Measurements from ENCODE around the gene SEC31A. TPM values are rescaled to one million over a fixed set of nuclear protein-coding genes. Genes with fewer than 3 reads are reported as not detected.
"Not testable (repeated sequence)": the region's sequence is repeated elsewhere in the genome, so short reads cannot be mapped to it uniquely, and the experiment has no call there.

SEC31A gene
- total RNA-seq, 1 donor: 186 TPM

DNA sequence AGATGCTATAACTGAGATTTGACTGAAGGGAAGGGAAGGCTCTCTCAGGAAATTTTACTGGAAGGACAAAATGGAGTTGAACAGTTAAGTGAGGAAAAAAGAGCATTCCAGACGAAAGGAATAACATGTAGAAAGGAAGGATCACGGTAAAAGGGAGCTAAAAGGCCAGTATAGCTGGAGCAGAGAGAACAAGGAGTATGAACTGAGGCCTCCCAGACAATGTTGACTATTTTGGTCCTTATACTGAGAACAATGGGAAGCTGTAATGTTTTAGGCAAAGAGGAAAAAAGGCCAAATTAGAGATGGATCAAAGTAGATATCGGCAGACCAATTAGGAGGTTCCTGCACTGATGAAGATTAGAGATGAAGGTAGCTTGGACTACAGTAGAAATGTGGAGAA, 65.5 kb downstream of the SEC31A start:
- no peaks in the 10 kb centered on the region for H3K27me3 ChIP-seq (ENCODE audit: insufficient read depth, low read length)
- no peak overlapping the region for H3K4me3 ChIP-seq (ENCODE audit: low read length)
- H3K4me1 ChIP-seq (ENCODE audit: insufficient read depth, low read length): no peaks in the 10 kb centered on the region
- no peaks in the 10 kb centered on the region for H3K9me3 ChIP-seq (ENCODE audit: low read depth, low read length)

DNA sequence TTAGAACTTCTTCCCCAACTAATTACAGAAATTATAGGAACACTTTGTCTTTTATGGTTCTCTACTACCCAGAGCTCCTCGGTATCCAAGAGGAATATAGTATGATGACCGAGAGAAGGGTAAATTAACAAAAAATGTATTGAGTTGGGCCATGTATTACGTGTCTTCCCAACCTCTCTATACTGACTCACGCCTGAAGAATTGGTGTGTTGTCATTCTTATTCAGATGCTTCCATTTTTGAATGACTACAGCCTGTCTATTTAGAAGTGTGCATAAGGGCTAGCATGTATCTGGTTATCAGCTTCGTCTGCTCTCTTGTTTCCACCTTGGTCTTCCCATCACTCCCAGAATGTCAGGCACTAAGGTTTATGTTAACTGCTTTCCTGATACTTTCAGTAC, 67.9 kb downstream of the SEC31A start:
- Histone ChIP-seq H3K4me3 (ENCODE audit: low read length) (no peak overlapping the region), H3K4me1 (ENCODE audit: insufficient read depth, low read length) (no peaks in the 10 kb centered on the region), H3K27me3 (ENCODE audit: insufficient read depth, low read length) (no peaks in the 10 kb centered on the region), H3K9me3 (ENCODE audit: low read depth, low read length) (no peaks in the 10 kb centered on the region)

DNA sequence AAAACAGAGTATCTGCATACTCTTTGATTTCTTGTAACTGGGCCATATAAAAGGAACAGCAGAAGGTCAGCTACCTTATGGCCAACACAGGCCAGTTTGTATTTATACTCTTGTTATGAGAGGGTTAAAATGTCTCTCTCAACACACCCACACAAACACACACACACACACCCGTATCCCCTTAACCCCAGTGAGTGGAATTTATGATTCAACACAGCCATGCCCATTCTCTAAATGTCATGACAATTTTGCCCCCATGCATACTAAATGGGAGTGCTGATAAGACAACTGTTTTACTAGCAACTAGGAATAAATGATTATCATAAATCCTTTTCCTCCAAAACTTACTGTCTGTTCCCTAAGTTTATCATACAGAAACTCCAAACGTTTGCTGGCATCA, 70.3 kb downstream of the SEC31A start:
- Histone ChIP-seq H3K9me3 (ENCODE audit: low read depth, low read length) (no peaks in the 10 kb centered on the region), H3K4me3 (ENCODE audit: low read length) (no peak overlapping the region), H3K27me3 (ENCODE audit: insufficient read depth, low read length) (no peaks in the 10 kb centered on the region), H3K4me1 (ENCODE audit: insufficient read depth, low read length) (no peaks in the 10 kb centered on the region)

DNA sequence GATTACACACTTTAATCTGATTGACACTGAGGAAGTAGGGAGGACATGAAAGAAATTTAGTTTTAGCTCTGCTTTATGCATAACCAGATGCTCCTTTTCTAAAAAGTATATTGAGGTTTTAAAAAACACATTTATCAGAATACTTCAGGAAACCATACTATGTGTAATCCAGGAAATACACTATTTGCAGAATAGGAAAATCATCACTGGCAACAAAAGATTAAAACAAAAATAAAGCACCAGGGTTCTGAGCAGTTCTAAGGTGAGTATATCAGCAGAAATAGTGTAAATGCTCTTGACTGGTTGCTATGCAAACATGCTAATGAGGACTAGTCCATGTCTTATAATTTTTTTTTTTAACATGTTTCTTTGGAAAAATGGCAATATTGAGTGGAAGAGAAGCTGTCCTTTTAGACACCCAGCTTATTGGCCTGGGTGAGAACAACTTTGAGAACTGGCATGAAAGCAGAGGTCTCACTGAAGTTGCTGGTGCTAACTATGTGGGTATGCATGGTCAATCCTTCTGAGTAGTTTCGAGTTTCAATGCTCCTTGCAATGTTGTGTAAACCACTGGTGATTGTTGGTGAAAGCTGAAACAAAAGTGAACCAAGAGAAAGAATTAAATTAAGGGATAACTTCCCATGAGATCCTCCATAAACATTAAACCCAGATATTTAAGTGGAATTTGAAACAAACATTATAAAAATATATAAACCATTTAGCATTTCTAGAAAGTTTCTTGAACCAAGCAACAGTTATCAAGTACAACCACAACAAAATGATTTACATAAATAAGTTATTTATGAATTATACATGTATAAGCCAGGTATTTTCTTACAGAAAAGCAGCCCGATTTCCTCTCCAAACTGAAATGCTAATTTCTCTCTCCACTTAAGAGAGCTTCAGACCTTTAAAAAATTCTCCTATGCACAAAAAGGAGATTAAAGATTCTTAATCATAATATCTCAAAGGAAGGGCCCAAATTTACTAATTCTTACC, 72.0 kb downstream of the SEC31A start:
- Histone ChIP-seq H3K4me3 (ENCODE audit: low read length) (no peak overlapping the region), H3K9me3 (ENCODE audit: low read depth, low read length) (no peaks in the 10 kb centered on the region), H3K4me1 (ENCODE audit: insufficient read depth, low read length) (no peaks in the 10 kb centered on the region), H3K27me3 (ENCODE audit: insufficient read depth, low read length) (no peaks in the 10 kb centered on the region)

DNA sequence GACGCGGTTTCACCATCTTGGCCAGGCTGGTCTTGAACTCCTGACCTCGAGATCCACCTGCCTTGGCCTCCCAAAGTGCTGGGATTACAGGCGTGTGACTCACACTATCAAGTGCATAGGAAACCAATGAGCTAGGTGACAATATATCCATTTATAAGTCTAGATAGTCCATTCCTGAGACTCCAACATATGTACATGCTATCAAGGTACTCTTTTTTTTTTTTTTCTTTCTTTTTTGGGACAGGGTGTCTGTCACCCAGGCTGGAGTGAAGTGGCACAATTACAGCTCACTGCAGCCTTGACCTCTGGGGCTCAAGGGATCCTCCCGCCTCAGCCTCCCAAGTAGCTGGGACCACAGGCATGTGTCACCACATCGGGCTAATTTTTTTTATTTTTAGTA, 74.1 kb downstream of the SEC31A start:
- not testable (repeated sequence) for H3K4me3 ChIP-seq (ENCODE audit: low read length); H3K9me3 ChIP-seq (ENCODE audit: low read depth, low read length); H3K4me1 ChIP-seq (ENCODE audit: insufficient read depth, low read length); H3K27me3 ChIP-seq (ENCODE audit: insufficient read depth, low read length)

DNA sequence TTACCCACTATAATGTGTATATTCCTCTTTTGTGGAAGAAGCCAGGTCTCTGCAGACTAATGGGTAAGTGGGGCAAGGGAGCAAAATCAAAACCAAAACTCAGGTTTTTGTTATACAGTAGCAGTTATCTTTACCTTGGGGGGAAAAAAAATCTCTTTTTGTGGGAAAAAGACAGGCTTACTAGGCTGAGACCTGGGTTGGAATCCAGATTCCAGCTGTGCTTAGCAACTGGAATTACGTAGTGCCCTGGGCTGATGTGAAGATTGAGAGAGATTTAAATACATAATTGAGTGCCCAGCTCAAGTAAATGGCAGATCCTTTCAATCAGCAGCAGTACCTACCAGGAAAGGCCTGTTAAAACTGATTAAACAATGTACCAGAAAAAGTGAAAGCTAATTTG, 76.9 kb downstream of the SEC31A start:
- H3K4me1 ChIP-seq (ENCODE audit: insufficient read depth, low read length): no peaks in the 10 kb centered on the region
- no peaks in the 10 kb centered on the region for H3K27me3 ChIP-seq (ENCODE audit: insufficient read depth, low read length)
- no peaks in the 10 kb centered on the region for H3K9me3 ChIP-seq (ENCODE audit: low read depth, low read length)
- no peak overlapping the region for H3K4me3 ChIP-seq (ENCODE audit: low read length)

DNA sequence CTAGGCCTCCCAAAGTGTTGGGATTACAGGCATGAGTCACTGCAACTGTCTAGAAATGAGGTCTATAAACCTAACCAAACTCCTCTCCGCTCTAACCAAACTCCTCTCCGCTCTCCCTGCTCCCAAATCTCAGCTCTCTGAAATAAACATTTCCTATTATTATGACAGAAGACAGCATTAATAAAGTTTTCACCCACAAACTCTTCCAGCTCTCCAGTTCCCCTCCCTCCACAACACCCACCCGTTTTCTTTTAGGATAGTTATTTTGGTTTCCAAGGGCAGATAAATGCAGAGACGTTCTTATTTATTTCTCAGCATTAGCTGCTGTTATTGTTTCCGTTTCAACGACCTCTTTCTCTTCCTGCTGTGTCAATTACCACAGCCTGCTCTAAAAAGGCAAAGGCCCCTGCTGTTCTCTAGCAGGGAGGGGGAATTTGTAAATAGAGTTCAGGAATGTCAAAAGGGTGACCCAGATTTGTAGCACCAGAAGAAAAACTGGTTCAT, 79.1 kb downstream of the SEC31A start:
- Histone ChIP-seq H3K4me3 (ENCODE audit: low read length) (no peak overlapping the region), H3K4me1 (ENCODE audit: insufficient read depth, low read length) (no peaks in the 10 kb centered on the region), H3K27me3 (ENCODE audit: insufficient read depth, low read length) (no peaks in the 10 kb centered on the region), H3K9me3 (ENCODE audit: low read depth, low read length) (no peaks in the 10 kb centered on the region)

DNA sequence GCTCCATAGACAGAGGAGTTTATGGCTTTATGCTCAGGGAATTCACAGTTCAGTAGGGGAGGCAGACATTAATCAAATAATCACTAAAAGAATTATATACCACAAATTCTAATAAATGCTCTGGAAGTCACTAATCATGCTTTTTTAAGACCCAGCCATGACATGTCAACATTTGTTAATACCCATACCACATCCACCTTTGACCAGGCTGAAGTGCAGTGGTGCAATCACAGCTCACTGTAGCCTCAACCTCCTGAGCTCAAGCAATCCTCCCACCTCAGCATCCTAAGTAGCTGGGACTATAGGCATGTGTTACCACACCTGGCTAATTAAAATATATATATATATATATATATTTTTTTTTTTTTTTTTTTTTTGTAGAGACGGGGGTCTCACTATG, 79.6 kb downstream of the SEC31A start:
- Histone ChIP-seq H3K9me3 (ENCODE audit: low read depth, low read length) (no peaks in the 10 kb centered on the region), H3K27me3 (ENCODE audit: insufficient read depth, low read length) (no peaks in the 10 kb centered on the region), H3K4me1 (ENCODE audit: insufficient read depth, low read length) (no peaks in the 10 kb centered on the region), H3K4me3 (ENCODE audit: low read length) (no peak overlapping the region)

DNA sequence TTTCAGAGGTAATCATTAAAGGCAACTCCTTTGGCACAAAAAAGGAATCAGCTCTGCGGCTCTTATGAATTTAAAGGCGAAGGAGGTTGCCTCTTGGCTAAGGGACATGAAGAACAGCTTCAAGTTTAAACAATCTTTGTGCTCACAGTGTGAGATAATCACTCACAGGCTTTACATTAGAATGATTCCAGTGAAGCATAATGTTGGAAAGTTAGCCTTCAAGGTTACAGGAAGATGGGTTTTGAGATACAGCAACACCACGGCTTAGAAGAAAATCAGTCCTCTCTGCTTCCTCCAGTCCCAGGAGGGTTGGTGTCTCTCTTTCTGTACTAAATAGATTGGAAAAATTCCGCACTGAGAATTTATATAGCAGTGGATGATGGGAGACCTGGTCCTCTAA, 80.8 kb downstream of the SEC31A start:
- Histone ChIP-seq H3K4me1 (ENCODE audit: insufficient read depth, low read length) (no peaks in the 10 kb centered on the region), H3K27me3 (ENCODE audit: insufficient read depth, low read length) (no peaks in the 10 kb centered on the region), H3K9me3 (ENCODE audit: low read depth, low read length) (no peaks in the 10 kb centered on the region), H3K4me3 (ENCODE audit: low read length) (no peak overlapping the region)

DNA sequence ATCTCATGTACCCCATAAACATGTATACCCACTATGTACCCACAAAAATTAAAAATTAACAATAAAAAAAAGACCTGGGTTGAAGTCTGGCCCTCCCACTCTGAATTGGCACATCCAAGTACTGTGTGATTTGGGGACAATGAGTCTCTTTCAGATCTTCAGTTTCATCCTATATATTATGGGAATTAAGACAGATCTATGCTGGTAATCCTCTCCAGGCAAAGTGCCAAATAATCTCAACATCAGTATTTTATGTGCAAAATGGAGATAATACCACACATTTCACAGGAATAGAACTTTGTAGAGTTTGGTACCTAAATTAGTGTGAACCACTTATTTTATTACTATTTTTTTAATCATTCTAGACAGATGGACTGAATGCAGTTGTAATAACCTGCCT, 81.3 kb downstream of the SEC31A start:
- no peak overlapping the region for H3K4me3 ChIP-seq (ENCODE audit: low read length)
- no peaks in the 10 kb centered on the region for H3K9me3 ChIP-seq (ENCODE audit: low read depth, low read length)
- no peaks in the 10 kb centered on the region for H3K27me3 ChIP-seq (ENCODE audit: insufficient read depth, low read length)
- no peaks in the 10 kb centered on the region for H3K4me1 ChIP-seq (ENCODE audit: insufficient read depth, low read length)

DNA sequence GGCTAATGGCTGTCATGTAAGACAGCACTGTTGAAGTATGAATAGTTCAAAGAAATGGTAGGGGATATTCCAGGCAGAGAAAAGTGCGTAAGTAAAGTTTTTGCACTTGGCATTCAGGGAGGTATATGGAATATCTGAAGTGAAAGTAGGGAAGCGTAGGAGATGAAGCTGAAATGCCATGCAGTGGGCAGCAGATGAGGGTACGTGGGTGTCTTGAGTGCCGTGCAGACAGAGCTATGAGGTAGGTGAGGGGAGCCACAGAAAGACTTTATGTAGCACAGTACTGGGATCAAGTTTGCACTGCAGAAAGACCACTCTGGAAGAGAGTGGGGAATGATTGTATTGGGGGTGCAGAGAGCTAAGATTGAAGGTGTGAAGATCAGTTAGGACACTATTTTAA, 87.2 kb downstream of the SEC31A start:
- H3K4me1 ChIP-seq (ENCODE audit: insufficient read depth, low read length): peaks cover 15% of the 10 kb centered on the region
- no peaks in the 10 kb centered on the region for H3K9me3 ChIP-seq (ENCODE audit: low read depth, low read length)
- H3K4me3 ChIP-seq (ENCODE audit: low read length): no peak overlapping the region
- H3K27me3 ChIP-seq (ENCODE audit: insufficient read depth, low read length): peaks cover 23% of the 10 kb centered on the region

DNA sequence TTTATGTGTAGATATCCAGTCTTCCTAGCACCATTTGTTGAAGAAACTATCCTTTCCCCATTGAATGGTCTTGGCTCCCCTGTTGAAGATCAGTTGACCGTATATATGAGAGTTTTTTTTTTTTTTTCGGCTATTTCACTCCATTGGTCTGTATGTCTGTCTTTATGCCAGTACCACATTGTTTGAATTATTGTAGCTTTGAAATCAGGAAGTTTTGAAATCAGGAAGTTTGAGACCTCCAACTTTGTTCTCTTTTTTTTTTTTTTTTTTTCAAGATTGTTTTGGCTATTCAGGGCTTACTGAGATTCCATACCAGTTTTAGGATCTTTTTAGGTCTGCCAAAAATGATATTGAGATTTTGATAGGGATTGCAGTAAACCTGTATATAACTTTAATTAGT, 88.0 kb downstream of the SEC31A start:
- Histone ChIP-seq H3K4me3 (ENCODE audit: low read length) (no peak overlapping the region), H3K4me1 (ENCODE audit: insufficient read depth, low read length) (peaks cover 15% of the 10 kb centered on the region), H3K27me3 (ENCODE audit: insufficient read depth, low read length) (peaks cover 27% of the 10 kb centered on the region), H3K9me3 (ENCODE audit: low read depth, low read length) (no peaks in the 10 kb centered on the region)

DNA sequence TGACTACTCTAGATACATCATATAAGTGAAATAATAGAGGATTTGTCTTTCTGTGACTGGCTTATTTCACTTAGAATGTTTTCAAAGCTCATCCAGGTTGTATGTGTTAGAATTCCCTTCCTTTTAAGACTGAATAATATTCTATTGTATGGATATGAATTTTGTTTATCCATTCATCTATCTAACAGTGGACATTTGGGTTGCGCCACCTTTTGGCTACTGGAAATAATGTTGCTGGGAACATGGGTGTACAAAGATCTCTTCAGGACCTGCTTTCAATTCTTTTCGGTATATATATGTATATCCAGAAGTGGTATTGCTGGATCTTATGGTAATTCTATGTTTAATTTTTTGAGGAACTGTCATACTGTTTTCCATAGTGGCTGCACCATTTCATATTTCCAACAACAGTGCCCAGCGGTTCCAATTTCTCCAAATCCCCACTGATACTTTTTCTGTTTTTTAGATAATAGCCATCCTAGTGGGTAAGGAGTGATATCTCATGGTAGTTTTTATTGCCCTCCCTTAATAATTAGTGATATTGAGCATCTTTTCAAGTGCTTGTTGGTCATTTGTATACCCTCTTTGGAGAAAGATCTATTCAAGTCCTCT, 88.9 kb downstream of the SEC31A start:
- no peak overlapping the region for H3K4me3 ChIP-seq (ENCODE audit: low read length)
- no peaks in the 10 kb centered on the region for H3K9me3 ChIP-seq (ENCODE audit: low read depth, low read length)
- peaks cover 23% of the 10 kb centered on the region for H3K4me1 ChIP-seq (ENCODE audit: insufficient read depth, low read length)
- peaks cover 36% of the 10 kb centered on the region for H3K27me3 ChIP-seq (ENCODE audit: insufficient read depth, low read length)

DNA sequence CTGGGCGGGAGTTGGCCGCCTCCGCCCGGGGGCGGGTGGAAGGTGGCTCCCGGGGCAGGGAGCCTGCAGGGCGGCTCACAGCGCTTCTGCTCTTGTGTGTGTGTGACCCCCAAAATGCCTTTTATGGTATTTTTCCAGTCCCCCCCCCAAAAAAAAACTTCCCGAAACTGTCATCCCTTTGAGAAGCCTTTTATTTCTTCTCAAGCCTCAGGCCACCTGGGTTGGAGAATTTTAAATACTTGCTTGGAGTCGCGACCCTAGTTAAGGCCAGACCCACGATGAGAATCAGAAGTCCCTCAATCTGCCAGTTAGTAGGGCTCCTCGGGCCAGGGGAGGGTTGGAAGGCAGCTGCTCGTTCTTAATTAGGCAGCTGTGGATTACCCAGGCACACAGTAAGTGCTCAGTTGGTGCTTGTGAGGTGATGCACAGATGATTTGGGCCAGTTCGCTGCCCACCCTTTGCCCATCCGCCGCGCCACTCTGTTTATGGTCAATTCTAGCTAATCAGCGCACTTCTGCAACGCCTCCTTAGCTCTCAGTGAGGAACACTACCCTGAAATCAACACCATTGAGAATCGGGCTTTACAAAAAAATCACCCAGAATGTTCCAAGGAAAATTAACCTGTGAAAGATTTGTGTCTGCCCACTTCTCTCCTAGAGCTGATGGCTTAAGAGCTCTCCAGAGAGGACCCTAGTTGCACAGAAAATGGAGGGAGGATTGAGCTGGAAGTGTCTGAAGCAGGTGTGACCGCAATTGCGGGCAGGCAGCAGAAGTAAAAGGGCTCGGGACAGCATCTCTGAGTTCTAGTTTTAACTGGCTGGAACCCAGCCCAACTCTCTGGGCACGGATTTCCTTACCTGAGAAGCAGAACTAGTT, 91.7 kb downstream of the SEC31A start:
- H3K27me3 ChIP-seq (ENCODE audit: insufficient read depth, low read length): peaks cover 41% of the 10 kb centered on the region
- no peaks in the 10 kb centered on the region for H3K9me3 ChIP-seq (ENCODE audit: low read depth, low read length)
- peaks cover 23% of the 10 kb centered on the region for H3K4me1 ChIP-seq (ENCODE audit: insufficient read depth, low read length)
- H3K4me3 ChIP-seq (ENCODE audit: low read length): peak overlapping the region; percentile 46

Measured in mononuclear cell (primary cell).